HEK293 (cell line): ENCODE measurements around the gene SHROOM4.

ENCODE experiments used
- CTCF ChIA-PET: fragments of 350-600 bp; formaldehyde crosslinking; extraction: SDS; loops from one replicate; lab custom pipeline; 2021; ENCODE audit warnings: antibody characterized with exemption; lab: Yijun Ruan, JAX
- POLR2A ChIA-PET: fragments of 300-600 bp; formaldehyde crosslinking; extraction: SDS; loops from one replicate; lab custom pipeline; 2020; ENCODE audit warnings: antibody characterized with exemption, inconsistent platforms; lab: Yijun Ruan, JAX
- H3K27ac ChIP-seq: fragments of 200-500 bp; sonication (Bioruptor generic); 2 replicates; pipeline ENCODE4 v1.5.1; 2014; ENCODE audit warnings: low read depth, low read length, control low read depth, inconsistent platforms; ENCODE audit errors: extremely low read depth
- H3K36me3 ChIP-seq, 2 experiments: fragments of 200-500 bp in 1 of 2; sonication (Bioruptor generic) in 1 of 2; 1 replicate in 1 of 2; 2 replicates in 1 of 2; pipeline ENCODE4 v1.5.1; 2014 to 2017; ENCODE audit warnings: inconsistent platforms in 2 of 2, low read length in 2 of 2; ENCODE audit not compliant: control insufficient read depth in 2 of 2, insufficient read depth in 1 of 2
- H3K4me1 ChIP-seq: fragments of 200-500 bp; sonication (Bioruptor generic); 2 replicates; pipeline ENCODE4 v1.5.1; 2014; ENCODE audit warnings: mild to moderate bottlenecking, low read length, inconsistent platforms; ENCODE audit not compliant: control insufficient read depth, insufficient read depth
- H3K4me3 ChIP-seq: 2 replicates; pipeline ENCODE4 v1.5.1; 2011; ENCODE audit warnings: low read depth, mild to moderate bottlenecking, control low read depth, low read length, moderate library complexity
- H3K9me3 ChIP-seq: fragments of 200-500 bp; sonication (Bioruptor generic); 2 replicates; pipeline ENCODE4 v1.5.1; 2014; ENCODE audit warnings: low read depth, low read length, inconsistent platforms; ENCODE audit not compliant: control insufficient read depth, insufficient read depth
- GLI2 ChIP-seq: fragments of 450-650 bp; formaldehyde crosslinking; IDR thresholded peaks from 2 replicates; pipeline ENCODE4; 2017; ENCODE audit warnings: missing biosample characterization, missing genetic modification characterization, low read depth, borderline replicate concordance
- HOXD13 ChIP-seq: sonication (generic); formaldehyde crosslinking; IDR thresholded peaks from 2 replicates; pipeline ENCODE4 v1.8.0; 2022; ENCODE audit warnings: missing genetic modification reagents, borderline replicate concordance
- KLF16 ChIP-seq: fragments of 450-650 bp; formaldehyde crosslinking; IDR thresholded peaks from 2 replicates; pipeline ENCODE4 v1.5.1; 2017; ENCODE audit warnings: missing biosample characterization, missing genetic modification characterization
- SCRT1 ChIP-seq: fragments of 450-650 bp; formaldehyde crosslinking; IDR thresholded peaks from 2 replicates; pipeline ENCODE4 v1.5.1; 2016; ENCODE audit warnings: missing biosample characterization, missing genetic modification characterization, borderline replicate concordance
- ZNF140 ChIP-seq: fragments of 450-650 bp; formaldehyde crosslinking; IDR thresholded peaks from 2 replicates; pipeline ENCODE4 v1.5.1; 2016; ENCODE audit warnings: missing biosample characterization, missing genetic modification characterization
- ZNF16 ChIP-seq: fragments of 450-650 bp; formaldehyde crosslinking; IDR thresholded peaks from 2 replicates; pipeline ENCODE4 v1.5.1; 2016; ENCODE audit warnings: low read depth, missing biosample characterization, missing genetic modification characterization
- ZNF175 ChIP-seq: fragments of 450-650 bp; formaldehyde crosslinking; IDR thresholded peaks from 2 replicates; pipeline ENCODE4 v1.5.1; 2016; ENCODE audit warnings: missing biosample characterization, missing genetic modification characterization
- ZNF23 ChIP-seq: fragments of 450-650 bp; formaldehyde crosslinking; IDR thresholded peaks from 2 replicates; pipeline ENCODE4 v1.5.1; 2016; ENCODE audit warnings: missing biosample characterization, missing genetic modification characterization, borderline replicate concordance
- ZNF302 ChIP-seq: fragments of 450-650 bp; formaldehyde crosslinking; IDR thresholded peaks from 2 replicates; pipeline ENCODE4 v1.5.1; 2016; ENCODE audit warnings: missing biosample characterization, missing genetic modification characterization, low read depth
- ZNF37A ChIP-seq: fragments of 450-650 bp; IDR thresholded peaks from 2 replicates; pipeline ENCODE4 v1.5.1; 2018; ENCODE audit warnings: missing biosample characterization, missing genetic modification characterization
- ZNF521 ChIP-seq: fragments of 450-650 bp; formaldehyde crosslinking; IDR thresholded peaks from 2 replicates; pipeline ENCODE4 v1.5.1; 2017; ENCODE audit warnings: missing biosample characterization, mild to moderate bottlenecking, missing genetic modification characterization
- ZNF530 ChIP-seq: fragments of 450-650 bp; formaldehyde crosslinking; IDR thresholded peaks from 2 replicates; pipeline ENCODE4 v1.5.1; 2016; ENCODE audit warnings: low read depth, missing biosample characterization, missing genetic modification characterization
- ZNF621 ChIP-seq: fragments of 450-650 bp; formaldehyde crosslinking; IDR thresholded peaks from 2 replicates; pipeline ENCODE4 v1.5.1; 2017; ENCODE audit warnings: missing biosample characterization, missing genetic modification characterization
- ZNF747 ChIP-seq: fragments of 450-650 bp; formaldehyde crosslinking; IDR thresholded peaks from 2 replicates; pipeline ENCODE4 v1.5.1; 2016; ENCODE audit warnings: missing biosample characterization, missing genetic modification characterization
- ZNF830 ChIP-seq: fragments of 450-650 bp; IDR thresholded peaks from 2 replicates; pipeline ENCODE4 v1.5.0; 2018; ENCODE audit warnings: missing biosample characterization, missing genetic modification characterization, low read depth, mild to moderate bottlenecking, moderate library complexity
- TF ChIP-seq, protein P1 (sequence below): fragments of 450-650 bp; formaldehyde crosslinking; IDR thresholded peaks from 2 replicates; pipeline ENCODE4 v1.5.1; 2016; ENCODE audit warnings: missing biosample characterization, missing genetic modification characterization, borderline replicate concordance
- TF ChIP-seq, protein P2 (sequence below): fragments of 450-650 bp; formaldehyde crosslinking; IDR thresholded peaks from 2 replicates; pipeline ENCODE4 v1.5.0; 2017; ENCODE audit warnings: missing biosample characterization, missing genetic modification characterization, borderline replicate concordance
- TF ChIP-seq, protein P3 (sequence below): fragments of 450-650 bp; IDR thresholded peaks from 2 replicates; pipeline ENCODE4 v1.5.1; 2018; ENCODE audit warnings: missing biosample characterization, missing genetic modification characterization

Gene SHROOM4

DNA sequence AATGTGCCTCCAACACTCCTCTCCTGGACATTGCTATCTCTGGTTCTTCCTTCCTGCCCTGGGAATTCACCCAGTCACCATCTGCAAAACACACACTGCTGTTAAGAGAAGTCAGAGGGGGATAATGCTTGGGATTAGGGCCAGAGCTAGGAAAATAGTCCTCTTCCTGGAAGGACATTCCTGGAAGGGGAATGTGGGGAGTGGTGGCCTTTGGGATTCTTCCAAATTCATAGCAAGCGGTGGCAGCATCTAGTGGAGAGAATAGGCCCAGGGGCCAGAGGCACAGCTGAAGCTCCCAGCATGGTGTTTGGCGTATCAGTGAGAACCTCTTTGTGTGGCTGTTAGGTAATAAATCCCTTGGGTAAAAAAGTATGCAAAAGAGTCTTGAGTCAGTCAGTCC lies 34.3 kb downstream of the SHROOM4 start:
- ChIA-PET CTCF (interaction anchor here (0.6 kb wide), 1 partner anchor 124 kb away, joined by 3 read pairs; no protein-coding TSS in a partner anchor), POLR2A (no interaction called here)
- no peaks in the 10 kb centered on the region for H3K36me3 ChIP-seq
- H3K27ac ChIP-seq = no peak overlapping the region
- H3K4me1 ChIP-seq = no peaks in the 10 kb centered on the region
- TF ChIP-seq HOXD13 (CRISPR knock-in tag) (no peak), ZNF747 (no peak), GLI2 (tag by site-specific recombination) (no peak), KLF16 (tag by site-specific recombination) (no peak), ZNF23 (no peak)
- no peak overlapping the region for H3K4me3 ChIP-seq
- no peaks in the 10 kb centered on the region for H3K9me3 ChIP-seq

DNA sequence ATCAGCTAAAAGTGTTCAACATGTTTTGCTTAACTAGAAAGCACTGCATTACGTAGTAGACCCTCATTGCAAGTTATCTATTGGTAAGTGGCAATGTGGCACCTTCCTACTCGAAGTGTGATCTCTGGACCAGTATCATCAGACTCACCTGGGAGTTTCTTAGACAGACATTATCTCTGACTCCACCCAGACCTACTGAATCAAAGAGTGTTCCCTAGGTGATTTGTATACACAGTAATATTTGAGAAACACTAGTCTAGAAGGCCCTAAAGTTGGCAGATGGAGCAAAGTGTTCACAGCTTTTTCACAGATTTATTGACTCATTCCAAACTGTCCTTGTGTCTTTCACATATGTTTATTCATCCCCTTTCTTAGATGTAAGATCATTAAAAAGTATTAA lies 35.7 kb downstream of the SHROOM4 start:
- Histone ChIP-seq H3K27ac (no peak overlapping the region), H3K9me3 (no peaks in the 10 kb centered on the region), H3K36me3 (no peaks in the 10 kb centered on the region), H3K4me3 (no peak overlapping the region), H3K4me1 (no peaks in the 10 kb centered on the region)
- CTCF ChIA-PET = no interaction called here
- POLR2A ChIA-PET = no interaction called here
- TF ChIP-seq, protein P1, sequence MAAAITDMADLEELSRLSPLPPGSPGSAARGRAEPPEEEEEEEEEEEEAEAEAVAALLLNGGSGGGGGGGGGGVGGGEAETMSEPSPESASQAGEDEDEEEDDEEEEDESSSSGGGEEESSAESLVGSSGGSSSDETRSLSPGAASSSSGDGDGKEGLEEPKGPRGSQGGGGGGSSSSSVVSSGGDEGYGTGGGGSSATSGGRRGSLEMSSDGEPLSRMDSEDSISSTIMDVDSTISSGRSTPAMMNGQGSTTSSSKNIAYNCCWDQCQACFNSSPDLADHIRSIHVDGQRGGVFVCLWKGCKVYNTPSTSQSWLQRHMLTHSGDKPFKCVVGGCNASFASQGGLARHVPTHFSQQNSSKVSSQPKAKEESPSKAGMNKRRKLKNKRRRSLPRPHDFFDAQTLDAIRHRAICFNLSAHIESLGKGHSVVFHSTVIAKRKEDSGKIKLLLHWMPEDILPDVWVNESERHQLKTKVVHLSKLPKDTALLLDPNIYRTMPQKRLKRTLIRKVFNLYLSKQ (tag by site-specific recombination) = no peak
- no peak for TF ChIP-seq ZNF521
- TF ChIP-seq SCRT1 (tag by site-specific recombination) = no peak
- no peak for TF ChIP-seq ZNF302 (tag by site-specific recombination)

DNA sequence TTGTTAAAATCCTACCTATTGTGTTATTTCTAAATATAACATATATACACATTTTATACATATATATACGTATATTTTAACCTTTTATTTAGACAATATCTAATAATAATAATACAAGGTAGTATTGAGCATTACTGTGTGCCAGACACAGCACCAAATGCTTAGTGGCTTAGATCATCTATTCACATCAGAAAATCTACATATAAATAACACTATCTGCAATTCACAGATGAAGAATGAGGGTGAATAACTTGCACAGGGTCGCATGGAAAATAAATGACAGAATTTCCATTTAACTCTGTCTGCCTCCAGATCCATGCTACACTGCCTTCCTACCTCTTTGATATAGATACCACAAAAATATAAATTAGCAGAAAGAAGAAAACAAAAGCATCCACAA lies 37.7 kb downstream of the SHROOM4 start:
- H3K27ac ChIP-seq = no peak overlapping the region
- CTCF ChIA-PET = no interaction called here
- POLR2A ChIA-PET = no interaction called here
- H3K9me3 ChIP-seq = no peaks in the 10 kb centered on the region
- H3K4me1 ChIP-seq = no peaks in the 10 kb centered on the region
- no peak for TF ChIP-seq HOXD13 (CRISPR knock-in tag)
- no peak for TF ChIP-seq ZNF140
- TF ChIP-seq, protein P2, sequence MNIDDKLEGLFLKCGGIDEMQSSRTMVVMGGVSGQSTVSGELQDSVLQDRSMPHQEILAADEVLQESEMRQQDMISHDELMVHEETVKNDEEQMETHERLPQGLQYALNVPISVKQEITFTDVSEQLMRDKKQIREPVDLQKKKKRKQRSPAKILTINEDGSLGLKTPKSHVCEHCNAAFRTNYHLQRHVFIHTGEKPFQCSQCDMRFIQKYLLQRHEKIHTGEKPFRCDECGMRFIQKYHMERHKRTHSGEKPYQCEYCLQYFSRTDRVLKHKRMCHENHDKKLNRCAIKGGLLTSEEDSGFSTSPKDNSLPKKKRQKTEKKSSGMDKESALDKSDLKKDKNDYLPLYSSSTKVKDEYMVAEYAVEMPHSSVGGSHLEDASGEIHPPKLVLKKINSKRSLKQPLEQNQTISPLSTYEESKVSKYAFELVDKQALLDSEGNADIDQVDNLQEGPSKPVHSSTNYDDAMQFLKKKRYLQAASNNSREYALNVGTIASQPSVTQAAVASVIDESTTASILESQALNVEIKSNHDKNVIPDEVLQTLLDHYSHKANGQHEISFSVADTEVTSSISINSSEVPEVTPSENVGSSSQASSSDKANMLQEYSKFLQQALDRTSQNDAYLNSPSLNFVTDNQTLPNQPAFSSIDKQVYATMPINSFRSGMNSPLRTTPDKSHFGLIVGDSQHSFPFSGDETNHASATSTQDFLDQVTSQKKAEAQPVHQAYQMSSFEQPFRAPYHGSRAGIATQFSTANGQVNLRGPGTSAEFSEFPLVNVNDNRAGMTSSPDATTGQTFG = no peak
- TF ChIP-seq, protein P3, sequence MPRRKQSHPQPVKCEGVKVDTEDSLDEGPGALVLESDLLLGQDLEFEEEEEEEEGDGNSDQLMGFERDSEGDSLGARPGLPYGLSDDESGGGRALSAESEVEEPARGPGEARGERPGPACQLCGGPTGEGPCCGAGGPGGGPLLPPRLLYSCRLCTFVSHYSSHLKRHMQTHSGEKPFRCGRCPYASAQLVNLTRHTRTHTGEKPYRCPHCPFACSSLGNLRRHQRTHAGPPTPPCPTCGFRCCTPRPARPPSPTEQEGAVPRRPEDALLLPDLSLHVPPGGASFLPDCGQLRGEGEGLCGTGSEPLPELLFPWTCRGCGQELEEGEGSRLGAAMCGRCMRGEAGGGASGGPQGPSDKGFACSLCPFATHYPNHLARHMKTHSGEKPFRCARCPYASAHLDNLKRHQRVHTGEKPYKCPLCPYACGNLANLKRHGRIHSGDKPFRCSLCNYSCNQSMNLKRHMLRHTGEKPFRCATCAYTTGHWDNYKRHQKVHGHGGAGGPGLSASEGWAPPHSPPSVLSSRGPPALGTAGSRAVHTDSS (tag by site-specific recombination) = no peak
- no peak for TF ChIP-seq ZNF621 (tag by site-specific recombination)
- TF ChIP-seq ZNF16 (tag by site-specific recombination) = no peak
- H3K4me3 ChIP-seq = no peak overlapping the region
- H3K36me3 ChIP-seq = no peaks in the 10 kb centered on the region

DNA sequence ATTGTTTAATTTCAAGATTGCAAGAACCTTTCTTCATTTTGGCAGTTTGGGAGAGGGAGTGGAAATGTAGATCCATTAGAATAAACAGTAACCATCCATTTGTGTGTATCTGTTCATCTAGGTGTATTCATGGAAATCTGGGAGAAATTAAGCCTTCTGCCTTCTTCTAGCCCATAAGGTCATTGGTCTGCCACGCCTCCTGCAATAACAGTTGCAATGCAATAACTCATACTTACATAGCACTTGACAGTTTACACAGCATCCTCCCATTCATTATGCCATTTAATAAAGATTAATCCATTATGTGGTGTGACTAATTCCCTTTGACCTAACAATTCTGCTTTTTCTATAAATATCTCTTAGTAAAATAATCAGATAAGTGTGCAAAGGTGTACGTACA lies 42.6 kb downstream of the SHROOM4 start:
- Histone ChIP-seq H3K36me3 (no peaks in the 10 kb centered on the region), H3K9me3 (no peaks in the 10 kb centered on the region), H3K27ac (no peak overlapping the region), H3K4me1 (no peaks in the 10 kb centered on the region), H3K4me3 (no peak overlapping the region)
- no peak for TF ChIP-seq ZNF175 (tag by site-specific recombination)
- TF ChIP-seq ZNF530 (tag by site-specific recombination) = no peak
- TF ChIP-seq ZNF37A (tag by site-specific recombination) = no peak
- no peak for TF ChIP-seq ZNF830 (tag by site-specific recombination)
- CTCF ChIA-PET = no interaction called here
- POLR2A ChIA-PET = no interaction called here
